HCT116 (cell line): ENCODE results near the gene EXOSC5.

ENCODE experiments used
- CBX3 ChIP-seq: IDR thresholded peaks from 2 replicates; pipeline ENCODE4 v1.6.1; 2012; ENCODE audit warnings: low read depth
- ELF1 ChIP-seq: IDR thresholded peaks from 2 replicates; pipeline ENCODE4 v1.6.1; 2012; ENCODE audit warnings: low read depth, borderline replicate concordance
- EZH2 ChIP-seq: fragments of 200-600 bp; sonication (generic); IDR thresholded peaks from 2 replicates; pipeline ENCODE4 v1.6.1; 2017; ENCODE audit warnings: antibody characterized with exemption, mixed run types
- POLR2A ChIP-seq: IDR thresholded peaks from 2 replicates; pipeline ENCODE4 v1.7.0; 2011; ENCODE audit warnings: borderline replicate concordance; ENCODE audit not compliant: insufficient read depth, insufficient read length; ENCODE audit errors: extremely low read depth
- RAD21 ChIP-seq: IDR thresholded peaks from 2 replicates; pipeline ENCODE4 v1.6.1; 2012; ENCODE audit warnings: low read depth, mild to moderate bottlenecking
- SRF ChIP-seq: IDR thresholded peaks from 2 replicates; pipeline ENCODE4 v1.6.1; 2012; ENCODE audit warnings: low read depth
- YY1 ChIP-seq: IDR thresholded peaks from 2 replicates; pipeline ENCODE4 v1.6.1; 2011; ENCODE audit warnings: low read length, low read depth, moderate library complexity, mild to moderate bottlenecking; ENCODE audit not compliant: insufficient replicate concordance; ENCODE audit errors: extremely low read depth
- ZNF274 ChIP-seq: fragments of 200-500 bp; sonication (Bioruptor generic); IDR thresholded peaks from 2 replicates; pipeline ENCODE4 v1.6.1; 2014; ENCODE audit warnings: mild to moderate bottlenecking, low read depth, low read length, inconsistent platforms
- TF ChIP-seq, protein P1 (sequence below), 3 experiments: fragments of 200-600 bp in 1 of 3; sonication (generic) in 1 of 3; IDR thresholded peaks in 2 of 3; conservative IDR thresholded peaks in 1 of 3; 2 replicates each; pipeline ENCODE4 v1.5.1; 2012 to 2017; ENCODE audit warnings: low read depth in 2 of 3, low read length in 2 of 3, antibody characterized with exemption in 1 of 3, borderline replicate concordance in 1 of 3, control low read depth in 1 of 3, mild to moderate bottlenecking in 1 of 3, mixed read lengths in 1 of 3, mixed run types in 1 of 3, moderate library complexity in 1 of 3; ENCODE audit not compliant: insufficient read depth in 1 of 3
- TF ChIP-seq, protein P2 (sequence below): IDR thresholded peaks from 2 replicates; pipeline ENCODE4 v1.6.1; 2012; ENCODE audit warnings: low read depth
- TF ChIP-seq, protein P3 (sequence below): IDR thresholded peaks from 2 replicates; pipeline ENCODE4 v1.6.1; 2012
- TF ChIP-seq, protein P4 (sequence below): IDR thresholded peaks from 2 replicates; pipeline ENCODE4 v1.6.1; 2012

DNA sequence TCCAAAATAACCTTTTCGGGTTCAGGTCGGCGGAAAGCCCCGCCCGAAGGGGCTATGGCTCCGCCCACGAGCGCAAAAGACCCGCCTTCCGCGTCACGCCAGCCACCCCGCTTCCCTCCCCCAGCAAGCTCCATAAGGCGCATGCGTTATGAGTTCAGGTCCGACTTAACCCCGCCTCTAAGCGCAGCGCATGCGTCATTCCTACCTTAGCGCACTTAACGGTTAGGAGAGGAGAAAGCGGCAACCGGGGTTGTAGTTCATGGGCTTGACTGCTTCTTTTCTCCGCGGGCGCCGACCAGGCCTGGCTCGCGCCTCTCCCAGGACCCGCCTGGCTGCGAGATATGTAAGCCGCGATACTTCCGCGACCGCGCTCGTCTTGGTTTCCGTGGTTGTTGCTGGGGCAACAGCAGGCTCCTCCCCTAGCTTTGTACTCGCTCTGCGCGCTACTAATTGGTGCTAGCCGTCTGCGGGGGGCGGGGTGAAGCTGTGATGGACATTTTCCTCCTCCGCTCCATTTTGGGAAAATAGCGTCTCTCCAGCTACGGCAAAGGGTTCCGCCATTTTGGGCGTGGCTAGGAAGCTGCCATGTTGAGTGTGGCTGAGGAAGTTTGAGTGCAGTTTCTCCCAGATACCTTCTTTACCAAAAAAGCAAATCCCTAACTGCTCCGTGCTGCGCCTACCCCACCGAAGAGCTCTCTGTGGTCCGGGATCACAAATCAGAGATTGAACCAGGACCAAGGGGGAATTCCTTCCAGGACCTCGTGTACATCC is 33.2 kb downstream of the EXOSC5 start, which contains the start of gene B9D2:
- TF ChIP-seq, protein P1, sequence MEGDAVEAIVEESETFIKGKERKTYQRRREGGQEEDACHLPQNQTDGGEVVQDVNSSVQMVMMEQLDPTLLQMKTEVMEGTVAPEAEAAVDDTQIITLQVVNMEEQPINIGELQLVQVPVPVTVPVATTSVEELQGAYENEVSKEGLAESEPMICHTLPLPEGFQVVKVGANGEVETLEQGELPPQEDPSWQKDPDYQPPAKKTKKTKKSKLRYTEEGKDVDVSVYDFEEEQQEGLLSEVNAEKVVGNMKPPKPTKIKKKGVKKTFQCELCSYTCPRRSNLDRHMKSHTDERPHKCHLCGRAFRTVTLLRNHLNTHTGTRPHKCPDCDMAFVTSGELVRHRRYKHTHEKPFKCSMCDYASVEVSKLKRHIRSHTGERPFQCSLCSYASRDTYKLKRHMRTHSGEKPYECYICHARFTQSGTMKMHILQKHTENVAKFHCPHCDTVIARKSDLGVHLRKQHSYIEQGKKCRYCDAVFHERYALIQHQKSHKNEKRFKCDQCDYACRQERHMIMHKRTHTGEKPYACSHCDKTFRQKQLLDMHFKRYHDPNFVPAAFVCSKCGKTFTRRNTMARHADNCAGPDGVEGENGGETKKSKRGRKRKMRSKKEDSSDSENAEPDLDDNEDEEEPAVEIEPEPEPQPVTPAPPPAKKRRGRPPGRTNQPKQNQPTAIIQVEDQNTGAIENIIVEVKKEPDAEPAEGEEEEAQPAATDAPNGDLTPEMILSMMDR (IDR thresholded peaks at IDR 0.05 in 2 of 3, conservative IDR thresholded peaks at IDR 0.05 in 1 of 3; ENCODE audit: borderline replicate concordance in 1 of 3, insufficient read depth in 1 of 3, low read depth in 2 of 3, low read length in 2 of 3): no peak
- TF ChIP-seq, protein P2, sequence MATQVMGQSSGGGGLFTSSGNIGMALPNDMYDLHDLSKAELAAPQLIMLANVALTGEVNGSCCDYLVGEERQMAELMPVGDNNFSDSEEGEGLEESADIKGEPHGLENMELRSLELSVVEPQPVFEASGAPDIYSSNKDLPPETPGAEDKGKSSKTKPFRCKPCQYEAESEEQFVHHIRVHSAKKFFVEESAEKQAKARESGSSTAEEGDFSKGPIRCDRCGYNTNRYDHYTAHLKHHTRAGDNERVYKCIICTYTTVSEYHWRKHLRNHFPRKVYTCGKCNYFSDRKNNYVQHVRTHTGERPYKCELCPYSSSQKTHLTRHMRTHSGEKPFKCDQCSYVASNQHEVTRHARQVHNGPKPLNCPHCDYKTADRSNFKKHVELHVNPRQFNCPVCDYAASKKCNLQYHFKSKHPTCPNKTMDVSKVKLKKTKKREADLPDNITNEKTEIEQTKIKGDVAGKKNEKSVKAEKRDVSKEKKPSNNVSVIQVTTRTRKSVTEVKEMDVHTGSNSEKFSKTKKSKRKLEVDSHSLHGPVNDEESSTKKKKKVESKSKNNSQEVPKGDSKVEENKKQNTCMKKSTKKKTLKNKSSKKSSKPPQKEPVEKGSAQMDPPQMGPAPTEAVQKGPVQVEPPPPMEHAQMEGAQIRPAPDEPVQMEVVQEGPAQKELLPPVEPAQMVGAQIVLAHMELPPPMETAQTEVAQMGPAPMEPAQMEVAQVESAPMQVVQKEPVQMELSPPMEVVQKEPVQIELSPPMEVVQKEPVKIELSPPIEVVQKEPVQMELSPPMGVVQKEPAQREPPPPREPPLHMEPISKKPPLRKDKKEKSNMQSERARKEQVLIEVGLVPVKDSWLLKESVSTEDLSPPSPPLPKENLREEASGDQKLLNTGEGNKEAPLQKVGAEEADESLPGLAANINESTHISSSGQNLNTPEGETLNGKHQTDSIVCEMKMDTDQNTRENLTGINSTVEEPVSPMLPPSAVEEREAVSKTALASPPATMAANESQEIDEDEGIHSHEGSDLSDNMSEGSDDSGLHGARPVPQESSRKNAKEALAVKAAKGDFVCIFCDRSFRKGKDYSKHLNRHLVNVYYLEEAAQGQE: no peak
- TF ChIP-seq YY1 (peak; percentile 99), POLR2A (peak; percentile 63), CBX3 (no peak), SRF (peak; percentile 90), EZH2 (no peak), RAD21 (no peak), ZNF274 (no peak), ELF1 (no peak; the same call in 1 of the 2 replicates)
- TF ChIP-seq, protein P3, sequence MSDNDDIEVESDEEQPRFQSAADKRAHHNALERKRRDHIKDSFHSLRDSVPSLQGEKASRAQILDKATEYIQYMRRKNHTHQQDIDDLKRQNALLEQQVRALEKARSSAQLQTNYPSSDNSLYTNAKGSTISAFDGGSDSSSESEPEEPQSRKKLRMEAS: no peak
- TF ChIP-seq, protein P4, sequence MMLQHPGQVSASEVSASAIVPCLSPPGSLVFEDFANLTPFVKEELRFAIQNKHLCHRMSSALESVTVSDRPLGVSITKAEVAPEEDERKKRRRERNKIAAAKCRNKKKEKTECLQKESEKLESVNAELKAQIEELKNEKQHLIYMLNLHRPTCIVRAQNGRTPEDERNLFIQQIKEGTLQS: no peak
